Thymus (tissue), 11 donors: ENCODE data around the gene NOXO1. TPM values are rescaled to one million over a fixed set of nuclear protein-coding genes. Genes with fewer than 3 reads are reported as not detected.
"Not testable (repeated sequence)": the region's sequence is repeated elsewhere in the genome, so short reads cannot be mapped to it uniquely, and the experiment has no call there.

ENCODE experiments used
- DNase-seq, 9 donors: peaks; one replicate each; pipeline ENCODE4 v3.0.0-alpha.2; 2013; ENCODE audit warnings: low spot score in 9 of 9, low read depth in 6 of 9, missing footprints in 1 of 9
- H3K27ac ChIP-seq, 2 donors: one replicate each; pipeline ENCODE4 v1.5.1; 2013; ENCODE audit warnings: control low read depth in 1 of 2, low read depth in 1 of 2, low read length in 1 of 2, mild to moderate bottlenecking in 1 of 2, moderate library complexity in 1 of 2
- H3K27me3 ChIP-seq, 2 donors: one replicate each; pipeline ENCODE4 v1.5.1; 2013; ENCODE audit warnings: low read length in 1 of 2; ENCODE audit not compliant: control insufficient read depth in 2 of 2, insufficient read depth in 1 of 2
- H3K36me3 ChIP-seq, 2 donors: one replicate each; pipeline ENCODE4 v1.5.1; 2013; ENCODE audit warnings: low read length in 1 of 2, mild to moderate bottlenecking in 1 of 2, moderate library complexity in 1 of 2; ENCODE audit not compliant: control insufficient read depth in 2 of 2, insufficient read depth in 2 of 2
- H3K4me1 ChIP-seq, 2 donors: one replicate each; pipeline ENCODE4 v1.5.1; 2013; ENCODE audit warnings: low read length in 2 of 2; ENCODE audit not compliant: control insufficient read depth in 2 of 2, insufficient read depth in 2 of 2
- H3K4me3 ChIP-seq, 2 donors: one replicate each; pipeline ENCODE4 v1.5.1; 2013; ENCODE audit warnings: low read length in 2 of 2, control low read depth in 1 of 2, mild to moderate bottlenecking in 1 of 2
- H3K9me3 ChIP-seq, 2 donors: one replicate each; pipeline ENCODE4 v1.5.1; 2013; ENCODE audit warnings: low read length in 1 of 2, mild to moderate bottlenecking in 1 of 2; ENCODE audit not compliant: control insufficient read depth in 2 of 2, insufficient read depth in 1 of 2
- WGBS: extraction: QIAGEN DNeasy Blood & Tissue Kit; methylation state at CpG from one replicate; pipeline ENCODE4 v1.1.7; 2013; 5-methylcytosine and 5-hydroxymethylcytosine counted together
- polyA plus RNA-seq: library from polyadenylated mRNA; stranded (reverse); fragments of 200-250 nt; gene quantifications from one replicate; pipeline ENCODE4 v1.2.3, GENCODE V29; 2013
- total RNA-seq: library from RNA; stranded (reverse); fragments of 120-200 nt; gene quantifications from one replicate; pipeline ENCODE4 v1.2.4, GENCODE V29; 2013
- donor health status: healthy.

NOXO1 gene
- total and polyA plus RNA-seq, 2 donors = 2.2 to 5.7 TPM

GRCh38 chr16:1941162-1942046, 39.9 kb downstream of the NOXO1 start:
- no peak overlapping the region for H3K4me3 ChIP-seq
- H3K27ac ChIP-seq = no peak overlapping the region
- peaks cover 0 to 7% of the 10 kb centered on the region in 2 donors for H3K27me3 ChIP-seq
- H3K4me1 ChIP-seq = peaks cover 8 to 21% of the 10 kb centered on the region in 2 donors
- WGBS = 90% methylated on average over 30 of the region's 30 CpGs
- no peak for DNase-seq
- H3K9me3 ChIP-seq = no peaks in the 10 kb centered on the region
- H3K36me3 ChIP-seq = peaks cover 19 to 38% of the 10 kb centered on the region in 2 donors

- 94% methylated on average over 23 of the region's 23 CpGs for WGBS
- Histone ChIP-seq H3K36me3 (peaks cover 19 to 38% of the 10 kb centered on the region in 2 donors), H3K27me3 (peaks cover 0 to 7% of the 10 kb centered on the region in 2 donors), H3K4me3 (no peak overlapping the region), H3K9me3 (no peaks in the 10 kb centered on the region), H3K4me1 (peaks cover 8 to 21% of the 10 kb centered on the region in 2 donors), H3K27ac (no peak overlapping the region)
- no peak for DNase-seq
These were observed 40.8 kb downstream of the NOXO1 start for GRCh38 chr16:1940273-1941161.

DNA sequence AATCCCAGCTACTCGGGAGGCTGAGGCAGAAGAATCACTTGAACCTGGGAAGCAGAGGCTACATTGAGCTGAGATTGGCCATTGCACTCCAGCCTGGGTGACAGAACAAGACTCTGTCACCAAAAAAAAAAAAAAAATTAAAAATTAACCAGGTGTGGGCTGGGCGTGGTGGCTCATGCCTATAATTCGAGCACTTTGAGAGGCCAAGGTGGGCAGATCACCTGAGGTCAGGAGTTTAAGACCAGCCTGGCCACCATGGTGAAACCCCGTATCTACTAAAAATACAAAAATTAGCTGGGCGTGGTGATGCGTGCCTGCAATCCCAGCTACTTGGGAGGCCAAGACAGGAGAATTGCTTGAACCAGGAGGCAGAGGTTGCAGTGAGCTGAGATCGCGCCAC, 41.4 kb downstream of the NOXO1 start:
- H3K27me3 ChIP-seq, DNase-seq, H3K27ac ChIP-seq, H3K4me3 ChIP-seq, H3K9me3 ChIP-seq: not testable (repeated sequence)
- H3K36me3 ChIP-seq = peaks cover 19 to 38% of the 10 kb centered on the region in 2 donors
- peaks cover 8 to 21% of the 10 kb centered on the region in 2 donors for H3K4me1 ChIP-seq
- WGBS = over 99% methylated on average over 8 of the region's 8 CpGs

- no peak overlapping the region for H3K27ac ChIP-seq
- 98% methylated on average over 17 of the region's 17 CpGs for WGBS
- H3K9me3 ChIP-seq = no peaks in the 10 kb centered on the region
- H3K4me1 ChIP-seq = peaks cover 8 to 21% of the 10 kb centered on the region in 2 donors
- H3K27me3 ChIP-seq = peaks cover 0 to 7% of the 10 kb centered on the region in 2 donors
- peaks cover 19 to 38% of the 10 kb centered on the region in 2 donors for H3K36me3 ChIP-seq
- H3K4me3 ChIP-seq = no peak overlapping the region
- DNase-seq = no peak
These were observed 42.4 kb downstream of the NOXO1 start for GRCh38 chr16:1938910-1939309.

DNA sequence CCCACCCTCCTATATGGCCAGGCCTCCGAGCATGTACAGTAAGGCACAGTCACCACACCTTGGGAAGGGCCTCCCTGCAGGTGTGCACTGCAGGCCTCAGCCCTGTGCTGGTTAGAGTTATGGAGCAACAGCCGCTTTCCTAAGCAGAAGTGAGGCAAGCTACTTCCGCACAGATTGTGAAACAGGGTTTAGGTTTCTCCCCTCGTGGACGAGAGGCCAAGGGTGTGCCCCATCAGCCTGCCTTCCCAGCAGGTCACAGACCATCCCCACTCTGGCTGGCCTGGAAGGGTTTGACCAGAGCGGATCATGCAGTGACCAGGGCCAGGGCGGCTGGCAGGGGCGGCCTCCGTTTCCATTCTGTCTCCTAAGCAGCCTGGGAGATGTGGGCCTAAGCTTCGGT, 43.0 kb downstream of the NOXO1 start:
- Histone ChIP-seq H3K4me1 (peaks cover 8 to 18% of the 10 kb centered on the region in 2 donors), H3K27ac (no peak overlapping the region), H3K27me3 (peaks cover 0 to 9% of the 10 kb centered on the region in 2 donors), H3K4me3 (no peak overlapping the region), H3K36me3 (peaks cover 19 to 38% of the 10 kb centered on the region in 2 donors), H3K9me3 (no peaks in the 10 kb centered on the region)
- 98% methylated on average over 10 of the region's 10 CpGs for WGBS
- no peak for DNase-seq

DNA sequence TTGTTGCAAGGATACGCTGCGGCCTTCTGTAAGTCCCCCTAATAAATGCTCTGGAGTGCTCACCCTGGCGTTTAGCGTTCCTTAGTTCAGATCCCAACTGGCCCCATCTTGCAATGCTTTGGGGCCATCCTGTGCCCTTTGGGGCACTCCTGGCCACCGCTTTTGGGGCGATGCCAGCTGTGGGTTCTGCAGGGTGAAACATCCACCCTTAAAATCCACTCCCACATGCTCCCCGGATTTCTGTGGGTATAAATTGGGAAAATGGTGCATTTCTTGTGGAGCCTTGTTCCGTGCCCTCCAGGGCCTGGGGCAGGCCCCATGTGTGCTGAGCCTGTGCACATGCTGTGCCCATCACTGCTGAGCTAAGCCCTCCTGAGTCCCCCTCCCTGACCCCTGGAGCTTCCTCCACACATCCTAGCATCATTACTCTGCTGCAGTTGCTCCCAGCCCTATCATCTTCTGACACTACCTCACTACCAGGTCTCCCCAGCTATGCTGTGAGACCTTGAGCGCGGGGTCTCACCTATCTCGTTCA, 44.3 kb downstream of the NOXO1 start:
- WGBS = 97% methylated on average over 11 of the region's 11 CpGs

DNA sequence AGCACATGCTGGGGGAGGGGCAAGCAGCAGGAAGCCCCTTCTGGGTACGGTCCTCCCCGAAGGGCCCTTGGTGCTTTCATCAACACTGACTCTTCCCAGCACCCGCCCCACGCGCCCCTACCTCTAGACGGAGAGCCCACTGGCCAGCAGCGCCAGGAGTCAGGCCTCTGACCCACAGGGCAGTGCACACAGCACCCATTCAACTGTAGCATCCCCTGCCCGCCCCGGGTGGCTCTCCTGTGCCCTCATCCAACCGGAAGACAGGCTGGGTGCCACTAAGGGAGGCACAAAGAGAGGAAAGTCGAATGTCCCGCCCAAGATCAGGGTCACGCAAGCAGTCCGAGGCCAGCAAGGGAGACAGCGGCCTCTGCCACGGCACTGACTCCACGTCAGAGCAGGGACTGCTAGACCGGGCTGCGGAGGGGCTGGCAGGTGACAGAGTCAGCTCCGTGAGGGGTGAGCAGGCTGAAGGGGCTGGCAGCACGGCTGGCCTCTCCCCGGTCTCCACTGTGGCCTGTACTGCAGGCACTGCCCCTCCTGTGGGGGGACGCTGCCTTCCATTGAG, 48.1 kb downstream of the NOXO1 start:
- peaks cover 2 to 4% of the 10 kb centered on the region in 2 donors for H3K4me1 ChIP-seq
- peaks cover 2 to 21% of the 10 kb centered on the region in 2 donors for H3K27me3 ChIP-seq
- H3K9me3 ChIP-seq = no peaks in the 10 kb centered on the region
- H3K36me3 ChIP-seq = peaks cover 3 to 10% of the 10 kb centered on the region in 2 donors
- H3K27ac ChIP-seq = no peak overlapping the region
- no peak for DNase-seq
- no peak overlapping the region for H3K4me3 ChIP-seq
- WGBS = 85% methylated on average over 23 of the region's 23 CpGs

More for the DNA sequence above, 44.3 kb downstream of the NOXO1 start:
- Histone ChIP-seq H3K9me3 (no peaks in the 10 kb centered on the region), H3K27ac (no peak overlapping the region), H3K4me3 (no peak overlapping the region), H3K4me1 (peaks cover 2 to 9% of the 10 kb centered on the region in 2 donors), H3K27me3 (peaks cover 0 to 11% of the 10 kb centered on the region in 2 donors), H3K36me3 (peaks cover 19 to 38% of the 10 kb centered on the region in 2 donors)
- DNase-seq = no peak

DNA sequence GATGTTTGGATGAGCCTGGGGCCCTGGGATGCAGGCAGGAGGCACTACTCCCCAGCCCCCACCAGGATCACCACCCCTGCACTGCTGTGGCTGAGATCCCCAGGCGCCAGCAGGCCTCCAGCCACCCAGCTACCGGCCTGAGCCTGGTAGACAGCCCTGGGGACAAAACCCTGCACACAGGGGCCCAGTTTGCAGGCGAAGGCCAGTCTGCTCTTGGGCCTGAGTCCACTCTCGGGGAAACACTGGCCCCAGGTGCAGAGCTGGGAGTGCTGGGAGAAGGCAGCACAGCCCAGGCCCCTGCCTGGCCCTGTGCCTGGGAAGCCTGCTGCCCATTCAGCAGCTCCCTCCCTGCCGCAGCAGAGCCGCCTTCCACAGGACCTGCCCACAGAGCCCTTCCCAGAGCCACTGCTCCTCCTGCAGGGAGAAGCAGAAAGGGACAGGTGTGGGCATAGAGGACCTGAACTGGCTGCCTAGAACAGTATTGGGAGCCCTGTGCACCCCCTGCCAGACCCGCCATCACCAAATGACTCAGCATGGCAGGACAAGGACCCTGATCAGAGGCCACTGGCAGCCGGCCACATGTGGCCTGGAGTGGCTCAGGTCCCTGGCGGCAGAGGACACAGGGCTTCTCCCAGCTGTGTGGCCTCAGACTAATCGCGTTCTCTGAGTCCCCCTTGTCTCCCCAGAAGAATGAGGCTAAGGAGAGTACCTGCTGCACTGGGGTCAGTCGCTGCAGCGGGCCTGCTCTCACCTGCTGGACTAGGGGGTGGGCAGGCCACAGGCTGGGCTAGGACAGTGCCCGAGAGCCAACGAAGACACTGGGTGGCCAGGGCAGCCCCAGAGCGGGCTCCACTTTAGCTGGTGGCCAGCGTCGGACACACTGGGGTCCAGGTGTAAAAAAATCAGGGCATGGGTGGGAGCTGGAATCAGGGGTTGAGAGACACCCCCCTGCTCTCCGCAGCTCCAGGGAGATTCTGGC, 48.9 kb downstream of the NOXO1 start:
- peaks cover 2 to 22% of the 10 kb centered on the region in 2 donors for H3K27me3 ChIP-seq
- no peak for DNase-seq
- peaks cover 0 to 3% of the 10 kb centered on the region in 2 donors for H3K36me3 ChIP-seq
- H3K27ac ChIP-seq = no peak overlapping the region
- no peaks in the 10 kb centered on the region for H3K9me3 ChIP-seq
- 93% methylated on average over 19 of the region's 19 CpGs for WGBS
- no peak overlapping the region for H3K4me3 ChIP-seq
- peaks cover 2 to 4% of the 10 kb centered on the region in 2 donors for H3K4me1 ChIP-seq
